ENCODE data around the gene TMEM63C. TPM values are rescaled to one million over a fixed set of nuclear protein-coding genes. Genes with fewer than 3 reads are reported as not detected.

The TMEM63C gene
- total and polyA plus RNA-seq, 2 donors from 2014 or later = 0.84 to 1.9 TPM

DNA sequence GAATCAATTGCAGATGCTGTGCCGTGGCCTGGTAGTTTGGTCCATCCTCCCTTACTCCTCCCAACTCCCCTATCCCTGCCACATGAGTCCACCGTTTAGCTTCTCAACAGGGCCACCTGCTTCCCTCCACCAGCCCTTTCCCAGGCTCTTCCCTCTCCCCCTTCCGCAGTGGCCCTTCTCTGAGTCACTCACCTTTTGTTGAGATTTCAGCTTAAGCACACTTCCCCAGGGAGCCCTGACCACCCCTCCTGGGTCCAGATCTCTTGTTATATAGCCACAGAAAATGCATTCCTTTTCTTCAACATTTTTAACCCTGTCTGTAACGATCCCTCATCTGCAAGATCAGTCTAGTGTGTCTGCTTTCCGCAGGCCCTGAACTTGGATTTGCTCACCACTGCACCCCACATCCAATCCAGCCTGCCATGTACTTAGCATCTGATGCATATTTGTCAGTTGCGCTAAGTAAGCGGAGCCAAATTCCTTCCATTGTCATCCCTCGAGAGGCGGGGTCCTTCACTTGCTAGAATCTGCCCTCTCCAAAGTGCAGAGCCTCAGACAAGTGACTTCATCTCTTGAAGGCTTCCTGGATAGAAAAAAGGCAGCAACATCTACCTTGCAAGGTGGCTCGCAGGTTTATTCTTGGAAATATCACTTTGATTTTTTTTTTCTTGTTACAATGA lies 41.1 kb downstream of the TMEM63C start:
- H3K36me3 ChIP-seq (ENCODE audit: control insufficient read depth in 2 of 3, insufficient read depth in 3 of 3, low read length in 3 of 3) = no peaks in the 10 kb centered on the region
- no peaks in the 10 kb centered on the region for H3K9me3 ChIP-seq (ENCODE audit: control insufficient read depth in 2 of 3, insufficient read depth in 1 of 3, low read length in 3 of 3)
- no peak overlapping the region for H3K4me3 ChIP-seq (ENCODE audit: low read length in 3 of 3)
- FAIRE-seq (no peak), DNase-seq (no peak)
- intact Hi-C loops (cut with DNase I) = no loop called here
- H3K9ac ChIP-seq (ENCODE audit: low read length in 3 of 3) = no peak overlapping the region
- TF ChIP-seq, protein P1, sequence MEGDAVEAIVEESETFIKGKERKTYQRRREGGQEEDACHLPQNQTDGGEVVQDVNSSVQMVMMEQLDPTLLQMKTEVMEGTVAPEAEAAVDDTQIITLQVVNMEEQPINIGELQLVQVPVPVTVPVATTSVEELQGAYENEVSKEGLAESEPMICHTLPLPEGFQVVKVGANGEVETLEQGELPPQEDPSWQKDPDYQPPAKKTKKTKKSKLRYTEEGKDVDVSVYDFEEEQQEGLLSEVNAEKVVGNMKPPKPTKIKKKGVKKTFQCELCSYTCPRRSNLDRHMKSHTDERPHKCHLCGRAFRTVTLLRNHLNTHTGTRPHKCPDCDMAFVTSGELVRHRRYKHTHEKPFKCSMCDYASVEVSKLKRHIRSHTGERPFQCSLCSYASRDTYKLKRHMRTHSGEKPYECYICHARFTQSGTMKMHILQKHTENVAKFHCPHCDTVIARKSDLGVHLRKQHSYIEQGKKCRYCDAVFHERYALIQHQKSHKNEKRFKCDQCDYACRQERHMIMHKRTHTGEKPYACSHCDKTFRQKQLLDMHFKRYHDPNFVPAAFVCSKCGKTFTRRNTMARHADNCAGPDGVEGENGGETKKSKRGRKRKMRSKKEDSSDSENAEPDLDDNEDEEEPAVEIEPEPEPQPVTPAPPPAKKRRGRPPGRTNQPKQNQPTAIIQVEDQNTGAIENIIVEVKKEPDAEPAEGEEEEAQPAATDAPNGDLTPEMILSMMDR (IDR thresholded peaks at IDR 0.05; ENCODE audit: borderline replicate concordance, extremely low read depth, insufficient read depth) = no peak
- no peak overlapping the region for H3K27ac ChIP-seq (ENCODE audit: low read depth in 2 of 2, low read length in 2 of 2)
- H3K4me1 ChIP-seq (ENCODE audit: control insufficient read depth in 2 of 3, insufficient read depth in 2 of 3, low read depth in 1 of 3, low read length in 3 of 3) = no peaks in the 10 kb centered on the region
- H3K27me3 ChIP-seq (ENCODE audit: control insufficient read depth, insufficient read depth, low read length) = no peaks in the 10 kb centered on the region

DNA sequence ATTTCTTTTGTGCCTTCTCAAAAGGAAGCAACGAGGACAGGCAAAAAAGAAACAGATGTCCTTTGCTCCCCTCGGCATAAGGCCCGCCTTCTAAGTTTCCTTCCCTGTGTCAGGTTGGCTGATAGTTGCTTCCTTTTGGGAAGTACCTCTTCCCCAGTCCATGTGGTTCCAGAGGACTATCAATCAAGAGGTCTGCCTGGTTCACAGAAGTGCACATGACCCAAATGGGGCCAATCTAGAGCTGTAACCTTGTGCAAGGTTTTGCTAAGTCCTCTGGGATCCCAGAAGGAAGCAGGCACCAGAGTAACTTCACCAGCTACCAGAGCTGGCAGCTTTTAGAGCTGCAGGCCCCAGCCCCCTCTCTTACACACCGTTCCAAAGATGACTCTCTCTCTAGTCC lies 42.6 kb downstream of the TMEM63C start:
- no peak for FAIRE-seq
- Histone ChIP-seq H3K36me3 (ENCODE audit: control insufficient read depth in 2 of 3, insufficient read depth in 3 of 3, low read length in 3 of 3) (no peaks in the 10 kb centered on the region), H3K9ac (ENCODE audit: low read length in 3 of 3) (no peak overlapping the region), H3K27me3 (ENCODE audit: control insufficient read depth, insufficient read depth, low read length) (no peaks in the 10 kb centered on the region), H3K4me1 (ENCODE audit: control insufficient read depth in 2 of 3, insufficient read depth in 2 of 3, low read depth in 1 of 3, low read length in 3 of 3) (no peaks in the 10 kb centered on the region), H3K27ac (ENCODE audit: low read depth in 2 of 2, low read length in 2 of 2) (no peak overlapping the region), H3K4me3 (ENCODE audit: low read length in 3 of 3) (no peak overlapping the region), H3K9me3 (ENCODE audit: control insufficient read depth in 2 of 3, insufficient read depth in 1 of 3, low read length in 3 of 3) (no peaks in the 10 kb centered on the region)
- no peak for DNase-seq
- TF ChIP-seq, protein P1 (IDR thresholded peaks at IDR 0.05; ENCODE audit: borderline replicate concordance, extremely low read depth, insufficient read depth) = no peak
- intact Hi-C loops (cut with DNase I) = no loop called here

- no peak for DNase-seq
- FAIRE-seq = no peak
- TF ChIP-seq, protein P1 (IDR thresholded peaks at IDR 0.05; ENCODE audit: borderline replicate concordance, extremely low read depth, insufficient read depth) = no peak
- Histone ChIP-seq H3K9me3 (ENCODE audit: control insufficient read depth in 2 of 3, insufficient read depth in 1 of 3, low read length in 3 of 3) (no peaks in the 10 kb centered on the region), H3K36me3 (ENCODE audit: control insufficient read depth in 2 of 3, insufficient read depth in 3 of 3, low read length in 3 of 3) (no peaks in the 10 kb centered on the region), H3K4me1 (ENCODE audit: control insufficient read depth in 2 of 3, insufficient read depth in 2 of 3, low read depth in 1 of 3, low read length in 3 of 3) (no peaks in the 10 kb centered on the region), H3K4me3 (ENCODE audit: low read length in 3 of 3) (no peak overlapping the region), H3K9ac (ENCODE audit: low read length in 3 of 3) (no peak overlapping the region), H3K27me3 (ENCODE audit: control insufficient read depth, insufficient read depth, low read length) (no peaks in the 10 kb centered on the region), H3K27ac (ENCODE audit: low read depth in 2 of 2, low read length in 2 of 2) (no peak overlapping the region)
- intact Hi-C loops (cut with DNase I) = no loop called here
Observed at GRCh38 chr14:77225254-77225653, 43.7 kb downstream of the TMEM63C start.

Data from kidney (tissue), 14 donors.